H9 (cell line): Measurements from ENCODE around the gene RABGAP1L. TPM values are rescaled to one million over a fixed set of nuclear protein-coding genes. Genes with fewer than 3 reads are reported as not detected.

ENCODE experiments used
- DNase-seq: peaks from one replicate; pipeline ENCODE4 v3.0.0-alpha.2; 2017
- H2AFZ ChIP-seq: one replicate; pipeline ENCODE4 v1.6.1; 2013; ENCODE audit warnings: mild to moderate bottlenecking, low read length, control low read depth, moderate library complexity
- H2AK5ac ChIP-seq: 2 replicates; pipeline ENCODE4 v1.6.1; 2013; ENCODE audit warnings: low read length, control low read depth, mixed read lengths; ENCODE audit not compliant: insufficient read length
- H2BK120ac ChIP-seq: one replicate; pipeline ENCODE4 v1.6.1; 2013; ENCODE audit warnings: low read depth, mild to moderate bottlenecking, low read length, control low read depth, inconsistent platforms; ENCODE audit not compliant: poor library complexity, severe bottlenecking
- H2BK12ac ChIP-seq: 2 replicates; pipeline ENCODE4 v1.6.1; 2013; ENCODE audit warnings: low read length, control low read depth, mixed read lengths, low read depth; ENCODE audit not compliant: insufficient read length
- H2BK15ac ChIP-seq: 2 replicates; pipeline ENCODE4 v1.6.1; 2013; ENCODE audit warnings: low read depth, low read length, control low read depth
- H2BK20ac ChIP-seq: one replicate; pipeline ENCODE4 v1.6.1; 2013; ENCODE audit warnings: low read depth, mild to moderate bottlenecking, low read length, control low read depth, inconsistent platforms; ENCODE audit not compliant: poor library complexity, severe bottlenecking
- H2BK5ac ChIP-seq: 2 replicates; pipeline ENCODE4 v1.6.1; 2013; ENCODE audit warnings: low read length, control low read depth, mixed read lengths; ENCODE audit not compliant: insufficient read length
- H3K14ac ChIP-seq: 2 replicates; pipeline ENCODE4 v1.6.1; 2013; ENCODE audit warnings: low read length, control low read depth; ENCODE audit not compliant: insufficient read depth
- H3K18ac ChIP-seq: 2 replicates; pipeline ENCODE4 v1.6.1; 2013; ENCODE audit warnings: low read depth, mild to moderate bottlenecking, mixed read lengths, low read length, control low read depth; ENCODE audit not compliant: insufficient read length
- H3K23ac ChIP-seq: 2 replicates; pipeline ENCODE4 v1.6.1; 2013; ENCODE audit warnings: low read length, control low read depth, mixed read lengths, low read depth; ENCODE audit not compliant: insufficient read length
- H3K23me2 ChIP-seq: 2 replicates; pipeline ENCODE4 v1.6.1; 2013; ENCODE audit warnings: low read depth, mild to moderate bottlenecking, mixed read lengths, low read length, control low read depth; ENCODE audit not compliant: insufficient read length, poor library complexity, severe bottlenecking
- H3K27ac ChIP-seq: 2 replicates; pipeline ENCODE4 v1.5.1; 2013; ENCODE audit warnings: low read length, control low read depth, mixed read lengths, low read depth; ENCODE audit not compliant: insufficient read length
- H3K27me3 ChIP-seq: 2 replicates; pipeline ENCODE4 v1.6.1; 2013; ENCODE audit warnings: low read length, control low read depth, inconsistent platforms; ENCODE audit not compliant: insufficient read depth
- H3K4ac ChIP-seq: 2 replicates; pipeline ENCODE4 v1.6.1; 2013; ENCODE audit warnings: low read depth, mild to moderate bottlenecking, control low read depth, inconsistent platforms, low read length, moderate library complexity
- H3K4me1 ChIP-seq: 2 replicates; pipeline ENCODE4 v1.6.1; 2013; ENCODE audit warnings: low read length, control low read depth, inconsistent platforms; ENCODE audit not compliant: insufficient read depth
- H3K4me2 ChIP-seq: 2 replicates; pipeline ENCODE4 v1.6.1; 2013; ENCODE audit warnings: low read length, control low read depth, mixed read lengths; ENCODE audit not compliant: insufficient read length, insufficient read depth
- H3K56ac ChIP-seq: 2 replicates; pipeline ENCODE4 v1.6.1; 2013; ENCODE audit warnings: low read depth, mild to moderate bottlenecking, mixed read lengths, low read length, control low read depth; ENCODE audit not compliant: insufficient read length
- H3K79me1 ChIP-seq: 2 replicates; pipeline ENCODE4 v1.6.1; 2013; ENCODE audit warnings: low read depth, mild to moderate bottlenecking, moderate library complexity, low read length, control low read depth, inconsistent platforms; ENCODE audit not compliant: insufficient read depth, poor library complexity, severe bottlenecking
- H3K79me2 ChIP-seq: 2 replicates; pipeline ENCODE4 v1.6.1; 2013; ENCODE audit warnings: low read length, control low read depth, inconsistent platforms; ENCODE audit not compliant: insufficient read depth
- H3K9ac ChIP-seq: 2 replicates; pipeline ENCODE4 v1.6.1; 2013; ENCODE audit warnings: low read length, control low read depth, mixed read lengths; ENCODE audit not compliant: insufficient read length; ENCODE audit errors: extremely low read depth
- H3K9me3 ChIP-seq: one replicate; pipeline ENCODE4 v1.6.1; 2013; ENCODE audit warnings: low read depth, low read length, inconsistent platforms; ENCODE audit not compliant: control insufficient read depth
- H3T11ph ChIP-seq: one replicate; pipeline ENCODE4 v1.6.1; 2013; ENCODE audit warnings: mild to moderate bottlenecking, low read length, control low read depth, inconsistent platforms
- H4K20me1 ChIP-seq: one replicate; pipeline ENCODE4 v1.6.1; 2013; ENCODE audit not compliant: control insufficient read depth, insufficient read length, insufficient read depth
- H4K5ac ChIP-seq: 2 replicates; pipeline ENCODE4 v1.6.1; 2013; ENCODE audit warnings: low read depth, mild to moderate bottlenecking, mixed read lengths, low read length, control low read depth; ENCODE audit not compliant: insufficient read length
- H4K8ac ChIP-seq: replicated peaks from 2 replicates; pipeline ENCODE4 v1.6.1; 2013; ENCODE audit warnings: low read length, control low read depth, mixed read lengths, low read depth; ENCODE audit not compliant: insufficient read length
- H4K91ac ChIP-seq: 2 replicates; pipeline ENCODE4 v1.6.1; 2013; ENCODE audit warnings: low read depth, mild to moderate bottlenecking, moderate library complexity, mixed read lengths, low read length, control low read depth; ENCODE audit not compliant: insufficient read length
- H3K27ac Mint-ChIP-seq, 3 experiments: 2 replicates in 2 of 3; 3 replicates in 1 of 3; pipeline ENCODE4 v1.8.0; 2020 to 2021; ENCODE audit warnings: mixed read lengths in 3 of 3, mild to moderate bottlenecking in 1 of 3, moderate library complexity in 1 of 3
- H3K27me3 Mint-ChIP-seq: 2 replicates; pipeline ENCODE4 v1.8.0; 2021; ENCODE audit warnings: low read depth, mild to moderate bottlenecking, moderate library complexity, mixed read lengths
- H3K36me3 Mint-ChIP-seq, 3 experiments: 2 replicates in 2 of 3; 3 replicates in 1 of 3; pipeline ENCODE4 v1.8.0; 2020 to 2021; ENCODE audit warnings: low read depth in 3 of 3, mixed read lengths in 3 of 3; ENCODE audit not compliant: insufficient read depth in 1 of 3
- H3K4me1 Mint-ChIP-seq, 2 experiments: 2 replicates each; pipeline ENCODE4 v1.8.0; 2020; ENCODE audit warnings: mixed read lengths in 2 of 2
- H3K4me3 Mint-ChIP-seq, 2 experiments: 2 replicates in 1 of 2; 3 replicates in 1 of 2; pipeline ENCODE4 v1.8.0; 2020 to 2021; ENCODE audit warnings: mild to moderate bottlenecking in 2 of 2, mixed read lengths in 2 of 2, moderate library complexity in 1 of 2
- H3K9me3 Mint-ChIP-seq, 2 experiments: 2 replicates in 1 of 2; 3 replicates in 1 of 2; pipeline ENCODE4 v1.8.0; 2020; ENCODE audit warnings: mild to moderate bottlenecking in 2 of 2, mixed read lengths in 2 of 2, moderate library complexity in 1 of 2
- CTCF ChIP-seq: fragments of 200-600 bp; sonication (generic); conservative IDR thresholded peaks from 3 replicates; pipeline ENCODE4 v1.8.0; 2021; ENCODE audit warnings: antibody characterized with exemption, mild to moderate bottlenecking
- WGBS: extraction: QIAGEN DNeasy Blood & Tissue Kit; methylation state at CpG from one replicate; pipeline ENCODE4 v1.1.7; 2013; ENCODE audit warnings: missing lambda C conversion rate, low lambda C conversion rate, mixed read lengths; ENCODE audit not compliant: insufficient read length; ENCODE audit errors: extremely low coverage; 5-methylcytosine and 5-hydroxymethylcytosine counted together
- total RNA-seq: library from RNA; stranded (reverse); gene quantifications from 2 replicates; pipeline ENCODE4 v1.2.1, GENCODE V29; 2021

The RABGAP1L gene
- total RNA-seq, 1 experiment from 2014 or later: 147 TPM

GRCh38 chr1:174637487-174637886 lies 478.2 kb downstream of the RABGAP1L start:
- Histone ChIP-seq H2BK12ac (no peak overlapping the region), H3K79me2 (no peaks in the 10 kb centered on the region), H4K91ac (no peak overlapping the region), H3K23ac (no peak overlapping the region), H2AFZ (no peak overlapping the region), H4K8ac (no peak overlapping the region), H3K79me1 (no peaks in the 10 kb centered on the region), H2BK120ac (no peak overlapping the region), H3K9me3 (no peaks in the 10 kb centered on the region), H3K56ac (no peak overlapping the region), H3K4me1 (no peaks in the 10 kb centered on the region), H3K4me2 (no peak overlapping the region), H2BK20ac (no peak overlapping the region), H3K27ac (no peak overlapping the region), H3T11ph (no peak overlapping the region), H4K20me1 (no peaks in the 10 kb centered on the region), H3K14ac (no peak overlapping the region), H2BK5ac (peak overlapping the region; percentile 79), H2BK15ac (no peak overlapping the region), H3K9ac (no peak overlapping the region), H3K23me2 (no peaks in the 10 kb centered on the region), H3K27me3 (no peaks in the 10 kb centered on the region), H3K18ac (no peak overlapping the region), H4K5ac (no peak overlapping the region), H3K4ac (no peak overlapping the region), H2AK5ac (no peak overlapping the region)
- Mint-ChIP-seq H3K4me3 (no peak overlapping the region), H3K36me3 (0 out of 7 replicates have a peak, but pooled peaks cover 0 to 2% (median 0%) of the 10 kb centered on the region in 3 experiments), H3K9me3 (no peaks in the 10 kb centered on the region), H3K27ac (no peak overlapping the region), H3K27me3 (no peaks in the 10 kb centered on the region), H3K4me1 (no peaks in the 10 kb centered on the region)
- no peak for TF ChIP-seq CTCF
- no peak for DNase-seq
- no CpG with 5 or more reads among the region's 4 CpGs for WGBS
